ENCODE measurements around the gene TGM2. TPM values are rescaled to one million over a fixed set of nuclear protein-coding genes. Genes with fewer than 3 reads are reported as not detected.

The TGM2 gene
- total RNA-seq, 2 experiments from 2014 or later, result 0.06 to 0.27 TPM

DNA sequence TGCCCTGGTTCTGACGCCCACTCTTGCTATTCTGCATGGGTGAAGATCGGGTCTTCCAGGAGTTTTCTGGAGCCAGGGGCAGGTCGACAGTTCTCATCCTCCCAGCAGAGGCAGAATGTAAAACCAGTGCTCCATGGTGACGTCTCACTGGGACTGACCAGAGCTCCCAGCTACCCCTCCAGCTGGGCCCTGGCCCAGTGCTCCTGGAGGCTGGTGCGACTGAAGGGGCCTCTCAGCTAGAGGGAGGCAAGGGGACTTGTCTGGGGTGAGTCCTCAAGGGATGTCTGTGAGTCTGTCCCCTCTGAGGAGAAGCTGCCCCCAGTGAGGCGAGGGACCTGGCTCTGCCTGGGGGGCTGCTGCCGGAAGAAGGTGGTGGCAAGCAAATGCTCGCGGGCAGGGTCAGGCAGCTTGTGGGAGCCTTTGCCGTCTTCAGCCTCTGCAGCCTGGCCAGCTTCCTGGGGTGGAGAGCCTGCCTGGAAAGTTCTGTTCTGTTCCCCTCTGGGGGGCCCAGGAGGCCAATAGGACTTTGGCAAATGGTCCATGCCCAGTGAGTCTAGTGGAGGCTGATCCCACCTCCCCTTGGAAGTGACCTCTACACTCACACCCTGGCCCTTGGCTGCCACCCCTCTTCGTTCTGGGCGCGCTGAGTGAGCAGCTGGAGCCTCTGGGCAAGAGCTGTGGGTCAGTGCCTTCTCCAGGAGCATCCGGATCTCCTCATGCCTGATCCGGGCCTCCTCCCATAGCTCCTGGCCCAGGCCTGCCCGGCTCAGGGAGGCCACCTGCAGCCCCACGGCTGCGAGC lies 47.9 kb upstream of the TGM2 start:
- Mint-ChIP-seq H3K4me3 (no peak overlapping the region), H3K4me1 (ENCODE audit: low read depth) (no peaks in the 10 kb centered on the region), H3K27ac (no peak overlapping the region), H3K27me3 (peaks cover 12% of the 10 kb centered on the region), H3K36me3 (ENCODE audit: low read depth) (no peaks in the 10 kb centered on the region), H3K9me3 (no peaks in the 10 kb centered on the region)
- no peak overlapping the region for H3K27ac ChIP-seq (ENCODE audit: low read depth in 1 of 2, low read length in 2 of 2)
- ATAC-seq (ENCODE audit: poor library complexity) (no peak), DNase-seq (no peak)
- no peak overlapping the region for H3K4me3 ChIP-seq (ENCODE audit: low read length)
- POLR2A ChIA-PET, result no interaction called here
- TF ChIP-seq, protein P1, sequence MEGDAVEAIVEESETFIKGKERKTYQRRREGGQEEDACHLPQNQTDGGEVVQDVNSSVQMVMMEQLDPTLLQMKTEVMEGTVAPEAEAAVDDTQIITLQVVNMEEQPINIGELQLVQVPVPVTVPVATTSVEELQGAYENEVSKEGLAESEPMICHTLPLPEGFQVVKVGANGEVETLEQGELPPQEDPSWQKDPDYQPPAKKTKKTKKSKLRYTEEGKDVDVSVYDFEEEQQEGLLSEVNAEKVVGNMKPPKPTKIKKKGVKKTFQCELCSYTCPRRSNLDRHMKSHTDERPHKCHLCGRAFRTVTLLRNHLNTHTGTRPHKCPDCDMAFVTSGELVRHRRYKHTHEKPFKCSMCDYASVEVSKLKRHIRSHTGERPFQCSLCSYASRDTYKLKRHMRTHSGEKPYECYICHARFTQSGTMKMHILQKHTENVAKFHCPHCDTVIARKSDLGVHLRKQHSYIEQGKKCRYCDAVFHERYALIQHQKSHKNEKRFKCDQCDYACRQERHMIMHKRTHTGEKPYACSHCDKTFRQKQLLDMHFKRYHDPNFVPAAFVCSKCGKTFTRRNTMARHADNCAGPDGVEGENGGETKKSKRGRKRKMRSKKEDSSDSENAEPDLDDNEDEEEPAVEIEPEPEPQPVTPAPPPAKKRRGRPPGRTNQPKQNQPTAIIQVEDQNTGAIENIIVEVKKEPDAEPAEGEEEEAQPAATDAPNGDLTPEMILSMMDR (IDR thresholded peaks at IDR 0.05), result no peak
- peaks cover 2 to 6% of the 10 kb centered on the region in 2 experiments for H3K27me3 ChIP-seq (ENCODE audit: control insufficient read depth in 1 of 2, insufficient read depth in 2 of 2, low read length in 2 of 2)
- H3K4me1 ChIP-seq (ENCODE audit: insufficient read depth, low read length), result no peaks in the 10 kb centered on the region
- H3K36me3 ChIP-seq (ENCODE audit: insufficient read depth, low read length), result no peaks in the 10 kb centered on the region
- intact Hi-C loops (cut with DNase I, micrococcal nuclease), result no loop called here
- no peaks in the 10 kb centered on the region for H3K9me3 ChIP-seq (ENCODE audit: control insufficient read depth in 1 of 2, insufficient read depth in 1 of 2, low read length in 2 of 2)
- CTCF ChIA-PET, result no interaction called here

DNA sequence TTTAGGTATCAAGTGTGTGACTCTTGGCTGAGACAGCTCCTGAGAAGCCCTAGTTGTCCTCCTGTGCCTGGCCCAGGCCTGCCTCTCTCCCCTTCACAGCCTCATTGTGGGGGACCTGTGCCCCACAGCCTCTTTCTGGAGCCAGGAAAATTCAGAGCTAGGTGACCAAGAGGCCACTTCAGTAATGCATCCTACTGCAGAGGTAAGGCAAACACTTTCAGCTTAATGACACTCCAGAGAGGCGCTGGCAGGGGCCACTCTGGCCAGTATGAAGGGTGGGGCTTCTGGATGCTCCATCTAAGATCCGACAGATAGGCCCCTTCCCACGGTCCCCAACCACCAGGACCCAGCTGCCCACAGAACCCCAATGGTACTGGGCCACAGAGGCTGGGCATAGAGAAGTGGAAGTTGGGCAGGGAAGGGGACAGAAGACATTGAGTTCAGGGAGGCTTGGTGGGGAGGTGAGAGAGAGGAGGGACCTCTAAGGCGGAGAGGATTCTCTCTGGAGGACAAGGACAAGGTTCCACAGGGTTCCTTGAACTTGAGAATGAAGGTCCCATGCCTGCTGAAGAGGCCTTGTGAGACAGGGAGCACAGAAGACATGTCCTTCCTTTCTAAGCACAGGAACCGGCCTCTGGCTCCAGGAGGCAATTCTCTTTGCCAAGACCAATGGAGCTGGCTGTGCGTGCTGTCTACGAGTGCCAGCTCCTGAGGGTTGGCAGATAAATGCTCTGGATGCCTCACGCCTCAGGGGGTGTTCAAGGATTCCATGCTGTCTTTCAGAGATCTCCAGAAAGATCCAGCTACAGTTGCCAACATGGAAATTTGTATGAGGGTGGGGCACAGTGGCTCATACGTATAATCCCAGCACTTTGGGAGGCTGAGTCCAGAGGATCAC lies 46.4 kb upstream of the TGM2 start:
- Mint-ChIP-seq H3K9me3 (no peaks in the 10 kb centered on the region), H3K4me1 (ENCODE audit: low read depth) (no peaks in the 10 kb centered on the region), H3K4me3 (no peak overlapping the region), H3K27me3 (peaks cover 15% of the 10 kb centered on the region), H3K36me3 (ENCODE audit: low read depth) (no peaks in the 10 kb centered on the region), H3K27ac (no peak overlapping the region)
- CTCF ChIA-PET, result no interaction called here
- H3K27ac ChIP-seq (ENCODE audit: low read depth in 1 of 2, low read length in 2 of 2), result no peak overlapping the region
- H3K27me3 ChIP-seq (ENCODE audit: control insufficient read depth in 1 of 2, insufficient read depth in 2 of 2, low read length in 2 of 2), result peaks cover 2 to 6% of the 10 kb centered on the region in 2 experiments
- H3K4me1 ChIP-seq (ENCODE audit: insufficient read depth, low read length), result no peaks in the 10 kb centered on the region
- ATAC-seq (ENCODE audit: poor library complexity) (no peak), DNase-seq (no peak)
- POLR2A ChIA-PET, result no interaction called here
- H3K36me3 ChIP-seq (ENCODE audit: insufficient read depth, low read length), result no peaks in the 10 kb centered on the region
- TF ChIP-seq, protein P1 (IDR thresholded peaks at IDR 0.05), result no peak
- no peaks in the 10 kb centered on the region for H3K9me3 ChIP-seq (ENCODE audit: control insufficient read depth in 1 of 2, insufficient read depth in 1 of 2, low read length in 2 of 2)
- intact Hi-C loops (cut with DNase I, micrococcal nuclease), result no loop called here
- no peak overlapping the region for H3K4me3 ChIP-seq (ENCODE audit: low read length)

DNA sequence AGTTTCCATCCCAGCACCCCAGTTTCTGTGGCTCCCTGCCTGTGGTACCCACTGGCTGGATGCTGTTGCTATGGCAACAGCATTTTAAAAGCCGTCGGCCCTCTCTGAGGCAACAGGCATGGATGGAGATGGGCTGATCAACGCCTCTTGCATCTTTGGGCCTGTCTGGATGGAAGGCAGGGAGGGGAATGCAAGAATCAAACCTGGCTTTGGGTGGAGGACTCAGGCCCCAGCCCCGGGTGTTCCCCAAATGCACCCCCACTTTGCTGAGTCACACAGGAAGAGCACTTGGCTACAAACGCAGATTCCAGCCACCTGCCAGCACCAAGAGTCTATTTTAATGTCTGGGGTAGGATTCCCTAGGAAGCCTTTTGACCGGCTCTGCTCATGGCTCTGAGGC lies 45.7 kb upstream of the TGM2 start:
- Histone ChIP-seq H3K27me3 (ENCODE audit: control insufficient read depth in 1 of 2, insufficient read depth in 2 of 2, low read length in 2 of 2) (peaks cover 2 to 6% of the 10 kb centered on the region in 2 experiments), H3K4me1 (ENCODE audit: insufficient read depth, low read length) (no peaks in the 10 kb centered on the region), H3K4me3 (ENCODE audit: low read length) (no peak overlapping the region), H3K36me3 (ENCODE audit: insufficient read depth, low read length) (no peaks in the 10 kb centered on the region), H3K27ac (ENCODE audit: low read depth in 1 of 2, low read length in 2 of 2) (no peak overlapping the region), H3K9me3 (ENCODE audit: control insufficient read depth in 1 of 2, insufficient read depth in 1 of 2, low read length in 2 of 2) (no peaks in the 10 kb centered on the region)
- Mint-ChIP-seq H3K4me1 (ENCODE audit: low read depth) (no peaks in the 10 kb centered on the region), H3K27ac (no peak overlapping the region), H3K4me3 (no peak overlapping the region), H3K9me3 (no peaks in the 10 kb centered on the region), H3K27me3 (peaks cover 16% of the 10 kb centered on the region), H3K36me3 (ENCODE audit: low read depth) (no peaks in the 10 kb centered on the region)
- TF ChIP-seq, protein P1 (IDR thresholded peaks at IDR 0.05), result no peak
- ATAC-seq (ENCODE audit: poor library complexity) (no peak), DNase-seq (peak in 1 of 14 experiments; percentile 26)
- ChIA-PET CTCF (no interaction called here), POLR2A (no interaction called here)
- intact Hi-C loops (cut with DNase I, micrococcal nuclease), result no loop called here

Measured in CD4-positive, alpha-beta T cell (primary cell).